GM21723 (cell line): ENCODE measurements around the gene KATNB1.
"Not testable (repeated sequence)": the region's sequence is repeated elsewhere in the genome, so short reads cannot be mapped to it uniquely, and the experiment has no call there.

ENCODE experiments used
- ATAC-seq: cut with Tn5 transposase; IDR thresholded peaks from one replicate; pipeline ENCODE4 v1.9.1; 2021; ENCODE audit warnings: mild to moderate bottlenecking, moderate library complexity; ENCODE audit not compliant: unreplicated experiment

Gene KATNB1

GRCh38 chr16:57766714-57767348, 31.3 kb downstream of the KATNB1 start:
- ATAC-seq: no peak

GRCh38 chr16:57769541-57770145, 34.1 kb downstream of the KATNB1 start:
- no peak for ATAC-seq

GRCh38 chr16:57770361-57770760, 34.8 kb downstream of the KATNB1 start:
- ATAC-seq: no peak

- ATAC-seq: no peak
Measured at GRCh38 chr16:57771141-57771785, 35.7 kb downstream of the KATNB1 start.

- ATAC-seq: no peak
Measured at GRCh38 chr16:57773019-57773418, 37.4 kb downstream of the KATNB1 start.

- no peak for ATAC-seq
Measured at GRCh38 chr16:57773655-57774295, 38.2 kb downstream of the KATNB1 start.

GRCh38 chr16:57774705-57775285, 39.2 kb downstream of the KATNB1 start:
- ATAC-seq: no peak

GRCh38 chr16:57775661-57776469, 40.3 kb downstream of the KATNB1 start:
- no peak for ATAC-seq

GRCh38 chr16:57778658-57779057, 43.1 kb downstream of the KATNB1 start:
- ATAC-seq: no peak

- ATAC-seq: not testable (repeated sequence)
Measured at GRCh38 chr16:57779836-57780235, 44.3 kb downstream of the KATNB1 start.

- no peak for ATAC-seq
Measured at GRCh38 chr16:57781349-57781740, 45.8 kb downstream of the KATNB1 start.

GRCh38 chr16:57781741-57782606, 46.4 kb downstream of the KATNB1 start:
- ATAC-seq: no peak

GRCh38 chr16:57782607-57783055, 47.1 kb downstream of the KATNB1 start:
- not testable (repeated sequence) for ATAC-seq

- no peak for ATAC-seq
Measured at GRCh38 chr16:57783116-57783515, 47.5 kb downstream of the KATNB1 start.

- no peak for ATAC-seq
Measured at GRCh38 chr16:57783883-57784282, 48.3 kb downstream of the KATNB1 start.

GRCh38 chr16:57784334-57784733, 48.8 kb downstream of the KATNB1 start:
- ATAC-seq: no peak

- ATAC-seq: no peak
Measured at GRCh38 chr16:57785385-57785784, 49.8 kb downstream of the KATNB1 start.

GRCh38 chr16:57785924-57786323, 50.4 kb downstream of the KATNB1 start:
- ATAC-seq: no peak

- no peak for ATAC-seq
Measured at GRCh38 chr16:57786632-57787518, 51.3 kb downstream of the KATNB1 start.
